Mammary epithelial cell (primary cell): ENCODE data around the gene PBLD.

Experiments
- CTCF ChIP-seq, 2 donors: IDR thresholded peaks in 1 of 2; conservative IDR thresholded peaks in 1 of 2; 2 replicates each; pipeline ENCODE4 v1.5.1; 2011 to 2012; ENCODE audit warnings: inconsistent platforms in 2 of 2, low read length in 2 of 2, mild to moderate bottlenecking in 2 of 2, control low read depth in 1 of 2, low read depth in 1 of 2; ENCODE audit not compliant: insufficient read depth in 1 of 2; ENCODE audit errors: extremely low read depth in 1 of 2
- EZH2 ChIP-seq: IDR thresholded peaks from 2 replicates; pipeline ENCODE4 v1.6.1; 2012; ENCODE audit warnings: low read length, inconsistent platforms, borderline replicate concordance

- TF ChIP-seq EZH2 (no peak), CTCF (conservative IDR thresholded peaks at IDR 0.05 in 1 of 2, IDR thresholded peaks at IDR 0.05 in 1 of 2; ENCODE audit: extremely low read depth in 1 of 2, insufficient read depth in 1 of 2, low read depth in 1 of 2, low read length in 2 of 2) (no peak)
Observed at GRCh38 chr10:68271196-68271882, 61.4 kb downstream of the PBLD start.
